Measurements from ENCODE around the gene ANKRD10. TPM values are rescaled to one million over a fixed set of nuclear protein-coding genes. Genes with fewer than 3 reads are reported as not detected.

Gene ANKRD10
- 68.6 and 101 TPM in 2 replicates for total RNA-seq

DNA sequence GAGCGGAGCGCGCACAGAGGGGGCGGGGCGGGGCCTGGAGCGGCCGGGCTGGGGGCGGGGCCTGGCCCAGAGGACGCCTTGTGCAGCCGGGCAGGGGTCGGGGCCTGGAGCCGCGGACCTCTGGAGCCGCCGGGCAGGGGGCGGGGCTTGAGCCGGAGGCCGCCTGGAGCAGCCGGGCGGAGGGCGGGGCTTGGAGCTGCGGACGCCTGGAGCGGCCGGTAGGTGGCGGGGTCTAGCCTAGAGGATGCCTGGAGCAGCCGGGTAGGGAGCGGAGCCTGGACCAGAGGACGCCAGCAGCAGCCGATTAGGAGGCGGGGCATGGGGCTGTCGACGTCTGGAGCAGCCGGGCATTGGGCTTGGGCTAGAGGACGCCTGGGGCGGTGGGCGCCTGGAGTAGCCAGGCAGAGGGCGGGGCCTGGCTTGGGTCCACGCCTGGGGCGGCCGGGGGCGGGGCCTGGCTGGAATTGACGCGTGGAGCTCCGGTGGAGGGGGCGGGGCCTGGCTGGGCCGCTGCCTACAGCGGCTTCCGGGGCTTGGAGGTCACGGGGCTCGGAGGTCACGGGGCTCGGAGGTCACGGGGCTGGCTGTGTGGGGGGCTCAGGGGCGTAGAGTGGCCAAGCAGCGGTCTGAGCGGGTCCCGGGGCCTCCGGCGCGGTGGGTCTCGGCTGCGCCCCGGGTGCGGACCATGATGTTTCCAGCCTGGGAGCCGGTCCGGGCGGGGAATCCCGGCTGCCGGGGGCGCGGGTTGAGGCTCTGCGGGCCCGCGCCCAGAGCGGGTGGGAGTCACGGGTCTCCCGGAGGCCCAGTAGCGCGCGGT, at the start of gene ANKRD10:
TSS of gene ANKRD10 (minus strand) at position 13 of the 817 bp plus-strand sequence. CDS start 135 bp downstream, outside the sequence.

Other genes starting within 250 kb of the ANKRD10 start
- 108 and 157 TPM in 2 replicates for gene CARS2, start 209.0 kb downstream of the ANKRD10 start, total RNA-seq
- 17.1 and 20.5 TPM in 2 replicates for gene ING1, start 201.4 kb downstream of the ANKRD10 start, total RNA-seq
- 45.4 and 49.7 TPM in 2 replicates for gene ARHGEF7, start 200.2 kb upstream of the ANKRD10 start, total RNA-seq